COLO829 (cell line): ENCODE data around the gene CARD9.
A peak's percentile ranks its signal among the peaks of the same experiment; 100 is the strongest.
"Not testable (repeated sequence)": the region's sequence is repeated elsewhere in the genome, so short reads cannot be mapped to it uniquely, and the experiment has no call there.

Experiments
- DNase-seq: peaks from one replicate; pipeline ENCODE4 v3.0.0; 2012; ENCODE audit warnings: low spot score

CARD9 gene, protein sequence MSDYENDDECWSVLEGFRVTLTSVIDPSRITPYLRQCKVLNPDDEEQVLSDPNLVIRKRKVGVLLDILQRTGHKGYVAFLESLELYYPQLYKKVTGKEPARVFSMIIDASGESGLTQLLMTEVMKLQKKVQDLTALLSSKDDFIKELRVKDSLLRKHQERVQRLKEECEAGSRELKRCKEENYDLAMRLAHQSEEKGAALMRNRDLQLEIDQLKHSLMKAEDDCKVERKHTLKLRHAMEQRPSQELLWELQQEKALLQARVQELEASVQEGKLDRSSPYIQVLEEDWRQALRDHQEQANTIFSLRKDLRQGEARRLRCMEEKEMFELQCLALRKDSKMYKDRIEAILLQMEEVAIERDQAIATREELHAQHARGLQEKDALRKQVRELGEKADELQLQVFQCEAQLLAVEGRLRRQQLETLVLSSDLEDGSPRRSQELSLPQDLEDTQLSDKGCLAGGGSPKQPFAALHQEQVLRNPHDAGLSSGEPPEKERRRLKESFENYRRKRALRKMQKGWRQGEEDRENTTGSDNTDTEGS

DNA sequence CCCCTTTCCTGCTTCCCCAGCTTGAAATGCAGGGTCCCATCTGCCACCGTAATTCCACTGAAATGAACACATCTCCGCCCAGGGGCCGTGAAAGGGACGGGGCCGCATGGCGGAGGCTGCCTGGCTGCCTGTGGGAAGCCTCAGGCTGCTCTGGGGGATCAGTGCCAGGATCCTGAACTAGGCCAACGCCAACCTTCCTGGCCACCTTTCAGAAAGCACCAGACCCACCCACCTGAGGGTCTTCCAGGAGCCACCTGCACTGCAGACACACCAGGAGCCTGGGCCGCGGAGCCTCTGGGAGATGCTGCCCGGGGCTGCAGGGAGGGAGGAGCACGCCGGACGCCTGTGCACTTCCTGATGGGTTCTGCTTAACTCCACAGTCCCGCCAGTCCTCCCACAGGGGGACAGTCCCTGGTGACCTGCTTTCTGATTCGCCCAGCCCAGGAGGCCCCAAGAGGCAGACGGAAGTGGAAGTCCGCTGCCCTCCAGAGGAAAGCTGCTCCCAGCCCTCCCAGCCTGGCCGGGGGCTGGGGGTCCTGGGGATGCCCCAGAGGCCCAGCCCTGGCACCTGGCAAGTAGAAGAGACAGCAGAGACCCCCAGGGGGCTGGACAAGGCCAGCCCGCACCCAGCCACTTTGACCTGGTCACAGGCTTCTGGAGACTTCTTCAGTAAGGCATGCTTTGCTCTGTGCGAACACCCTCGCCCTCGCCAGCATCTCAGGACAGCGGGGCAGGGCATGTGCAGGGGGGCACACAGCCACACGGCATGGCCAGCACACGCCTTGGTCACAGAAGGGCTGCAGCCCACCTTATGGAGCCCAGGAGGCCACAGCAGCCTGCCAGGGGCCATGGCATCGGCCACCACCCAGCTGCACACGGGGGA, at the start of gene CARD9:
CARD9 (minus strand) TSS at position 370 of the 883 bp plus-strand sequence. CDS start 1,591 bp downstream, outside the sequence.
- no peak for DNase-seq

DNA sequence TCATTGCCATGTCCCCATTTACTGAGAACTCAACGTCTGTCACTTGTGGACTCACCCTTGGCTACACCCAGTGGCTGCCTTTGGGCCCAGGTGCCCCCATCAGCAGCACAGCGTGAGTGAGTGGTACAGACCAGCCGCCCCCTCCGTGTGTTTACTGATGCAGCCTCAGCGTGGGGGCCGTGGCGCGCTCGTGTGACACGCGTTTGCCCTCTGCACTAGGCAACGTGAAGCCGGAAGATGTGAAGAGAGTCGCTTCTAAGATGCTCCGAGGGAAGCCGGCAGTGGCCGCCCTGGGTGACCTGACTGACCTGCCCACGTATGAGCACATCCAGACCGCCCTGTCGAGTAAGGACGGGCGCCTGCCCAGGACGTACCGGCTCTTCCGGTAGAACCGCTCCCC, 49.4 kb upstream of the CARD9 start:
- DNase-seq: no peak

DNA sequence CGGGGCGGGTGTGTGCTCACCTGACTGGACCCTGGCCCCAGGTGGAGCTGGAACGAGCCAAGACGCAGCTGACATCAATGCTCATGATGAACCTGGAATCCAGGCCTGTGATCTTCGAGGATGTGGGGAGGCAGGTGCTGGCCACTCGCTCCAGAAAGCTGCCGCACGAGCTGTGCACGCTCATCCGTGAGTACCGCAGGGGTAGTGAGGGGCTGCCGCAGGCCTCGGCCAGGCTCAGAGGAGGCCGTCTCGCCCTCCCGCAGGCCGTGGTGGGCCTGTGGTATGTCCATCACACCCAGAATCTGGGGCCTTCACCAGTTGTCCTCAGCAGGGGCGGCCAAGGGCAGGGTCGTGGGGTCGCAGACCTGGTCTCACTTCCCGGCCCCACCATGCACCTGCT, 48.3 kb upstream of the CARD9 start:
- DNase-seq: no peak

DNA sequence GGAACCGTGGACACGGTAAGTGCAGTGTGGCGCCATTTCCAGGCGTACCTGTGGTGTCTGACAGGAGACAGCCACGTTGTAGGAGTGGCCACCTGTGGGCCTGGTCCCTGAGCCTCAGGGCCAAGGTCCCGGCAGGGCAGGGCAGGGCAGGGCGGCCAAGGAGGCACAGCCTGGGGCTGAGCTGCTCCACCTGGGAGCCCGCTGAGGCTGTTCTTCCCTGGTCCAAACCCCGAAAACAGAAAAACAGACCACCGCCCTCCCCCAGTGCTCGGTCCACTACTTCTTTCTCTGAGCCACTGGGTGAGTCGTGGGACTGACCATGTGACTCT, 45.6 kb upstream of the CARD9 start:
- DNase-seq: no peak

DNA sequence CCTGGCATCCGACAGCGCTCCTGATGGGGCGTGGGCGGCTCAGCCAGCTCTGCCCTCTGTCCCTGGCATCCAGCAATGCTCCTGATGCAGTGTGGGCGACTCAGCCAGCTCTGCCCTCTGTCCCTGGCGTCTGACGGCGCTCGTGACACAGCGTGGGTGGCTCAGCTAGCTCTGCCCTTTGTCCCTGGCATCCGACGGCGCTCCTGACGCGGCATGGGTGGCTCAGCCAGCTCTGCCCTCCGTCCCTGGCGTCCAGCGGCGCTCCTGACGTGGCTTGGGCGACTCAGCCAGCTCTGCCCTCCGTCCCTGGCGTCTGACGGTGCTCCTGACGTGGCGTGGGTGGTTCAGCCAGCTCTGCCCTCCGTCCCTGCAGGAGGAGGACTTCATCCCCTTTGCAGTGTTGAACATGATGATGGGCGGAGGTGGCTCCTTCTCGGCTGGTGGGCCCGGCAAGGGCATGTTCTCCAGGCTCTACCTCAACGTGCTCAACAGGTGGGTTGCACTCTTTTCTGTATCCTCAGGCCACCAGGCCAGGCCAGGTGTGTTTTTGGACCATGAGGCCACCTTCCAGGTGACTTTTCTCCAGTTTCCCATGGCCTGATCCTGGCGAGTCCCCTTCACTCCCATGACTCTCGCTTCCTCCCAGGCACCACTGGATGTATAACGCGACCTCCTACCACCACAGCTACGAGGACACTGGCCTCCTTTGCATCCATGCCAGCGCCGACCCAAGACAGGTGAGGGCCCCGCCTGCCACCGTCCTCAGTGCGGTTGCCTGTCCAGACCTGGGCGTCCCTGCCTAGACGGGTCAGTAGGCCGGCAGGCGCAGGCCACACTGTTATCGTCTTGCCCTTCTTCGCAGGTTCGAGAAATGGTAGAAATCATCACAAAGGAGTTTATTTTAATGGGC, 45.0 kb upstream of the CARD9 start:
- no peak for DNase-seq

DNA sequence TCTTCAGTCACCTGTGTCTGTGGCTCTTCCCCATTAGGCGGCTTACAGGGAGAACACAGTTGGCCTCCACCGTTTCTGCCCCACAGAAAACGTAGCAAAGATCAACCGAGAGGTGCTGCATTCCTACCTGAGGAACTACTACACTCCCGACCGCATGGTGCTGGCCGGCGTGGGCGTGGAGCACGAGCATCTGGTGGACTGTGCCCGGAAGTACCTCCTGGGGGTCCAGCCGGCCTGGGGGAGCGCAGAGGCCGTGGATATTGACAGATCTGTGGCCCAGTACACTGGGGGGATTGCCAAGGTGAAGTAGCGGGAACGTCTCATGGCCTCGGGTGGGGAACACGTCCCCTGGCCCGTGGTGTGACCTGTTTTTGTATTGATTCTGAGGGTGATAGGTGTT, 43.4 kb upstream of the CARD9 start:
- DNase-seq: no peak

DNA sequence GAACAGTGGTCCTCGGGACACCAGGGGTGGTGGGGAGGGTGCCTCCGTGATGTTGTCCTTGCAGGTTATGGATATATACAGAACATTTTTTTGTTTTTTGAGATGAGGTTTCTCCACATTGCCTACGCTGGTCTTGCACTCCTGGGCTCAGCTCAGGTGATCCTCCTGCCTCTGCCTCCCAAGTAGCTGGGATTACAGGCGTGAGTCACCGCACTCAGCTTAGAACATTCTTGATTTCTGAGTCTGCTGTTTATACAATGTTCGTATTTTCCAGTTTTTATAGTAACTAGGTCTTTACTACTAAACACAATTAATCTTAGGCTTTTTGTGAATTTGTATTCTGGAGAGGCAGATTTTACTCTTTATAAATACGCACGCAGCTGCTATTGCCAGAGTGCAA, 43.0 kb upstream of the CARD9 start:
- DNase-seq: no peak

DNA sequence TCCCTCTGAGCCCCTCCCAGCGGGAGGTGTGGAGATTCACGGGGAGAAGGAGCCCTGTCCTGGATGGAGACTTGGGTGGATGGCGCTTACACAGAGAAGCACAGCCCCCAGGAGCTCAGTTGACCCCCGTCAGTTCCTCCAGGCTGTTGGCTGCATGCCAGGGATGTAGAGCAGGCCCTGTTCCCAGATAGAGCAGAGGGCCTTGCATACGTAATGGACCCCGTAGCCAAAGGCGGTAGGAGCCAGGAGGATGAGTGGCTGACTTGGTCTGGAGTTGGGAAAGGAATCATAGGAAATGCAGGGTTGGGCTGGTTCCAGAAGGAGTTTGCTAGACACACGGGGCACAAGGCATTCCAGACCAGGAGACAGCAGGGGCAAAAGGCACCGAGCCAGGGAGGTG, 39.5 kb upstream of the CARD9 start:
- DNase-seq: no peak

DNA sequence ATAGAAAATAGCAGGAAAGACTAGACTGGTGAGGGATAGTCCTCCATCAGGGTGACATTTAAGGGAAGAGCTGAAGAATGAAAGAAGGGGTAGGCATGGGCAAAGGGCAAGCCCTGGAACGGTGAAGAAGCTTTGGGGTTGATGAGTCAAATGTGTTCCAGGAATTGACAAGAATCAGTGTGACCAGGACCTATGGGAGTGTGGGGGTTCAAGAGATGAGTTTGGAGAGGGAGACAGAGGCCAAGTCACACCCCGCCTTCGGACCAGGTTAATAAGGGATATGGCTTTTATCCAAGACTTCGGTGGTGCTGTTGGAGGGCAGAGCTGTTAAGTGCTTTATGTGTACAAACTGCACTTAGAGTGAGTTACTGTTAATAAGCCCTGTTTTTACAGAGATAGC, 37.9 kb upstream of the CARD9 start:
- DNase-seq: no peak

DNA sequence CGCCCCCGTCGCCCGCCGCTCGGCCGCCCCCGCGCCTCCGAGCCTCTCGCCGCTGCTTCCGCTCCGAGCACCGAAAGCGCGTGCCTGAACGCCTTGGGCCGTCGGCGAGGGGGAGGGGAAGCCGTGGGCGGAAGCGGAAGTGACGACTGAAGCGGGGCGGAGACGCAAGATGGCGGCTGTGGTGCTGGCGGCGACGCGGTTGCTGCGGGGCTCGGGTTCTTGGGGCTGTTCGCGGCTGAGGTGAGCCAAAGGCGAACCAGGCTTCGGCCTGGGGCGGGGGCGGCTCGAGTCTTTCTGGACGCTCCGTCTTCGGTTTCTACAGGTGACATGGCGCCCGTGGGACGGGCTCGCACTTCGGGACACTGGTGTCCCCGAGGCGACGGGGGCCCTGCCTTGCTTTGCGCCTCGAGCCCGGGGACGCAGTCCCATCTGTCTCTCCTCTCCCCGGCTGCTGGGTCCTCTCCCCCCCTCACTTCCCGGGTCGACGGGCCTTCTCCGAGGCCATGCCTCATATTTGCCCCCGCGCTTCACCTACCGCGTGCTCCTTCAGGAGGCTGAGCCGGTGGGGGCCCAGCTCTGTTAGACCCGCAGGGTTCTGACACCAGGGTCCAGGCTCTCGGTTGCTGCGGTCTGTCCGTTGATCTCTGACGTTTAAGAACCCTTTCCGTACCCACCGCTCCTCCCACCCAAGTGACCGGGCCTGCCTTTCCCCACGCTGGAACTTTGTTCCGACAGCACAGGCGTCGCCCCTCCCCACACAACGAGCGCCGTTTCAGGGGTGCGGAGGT, 37.2 kb upstream of the CARD9 start, which contains the start of the genes ENTR1 and PMPCA:
ENTR1 (minus strand) TSS at position 115 of the 788 bp plus-strand sequence. CDS start 217 bp downstream, outside the sequence.
PMPCA (plus strand) TSS at position 159 of the 788 bp plus-strand sequence; CDS start at position 170, 11 bp downstream.
- DNase-seq: peak; percentile 98

DNA sequence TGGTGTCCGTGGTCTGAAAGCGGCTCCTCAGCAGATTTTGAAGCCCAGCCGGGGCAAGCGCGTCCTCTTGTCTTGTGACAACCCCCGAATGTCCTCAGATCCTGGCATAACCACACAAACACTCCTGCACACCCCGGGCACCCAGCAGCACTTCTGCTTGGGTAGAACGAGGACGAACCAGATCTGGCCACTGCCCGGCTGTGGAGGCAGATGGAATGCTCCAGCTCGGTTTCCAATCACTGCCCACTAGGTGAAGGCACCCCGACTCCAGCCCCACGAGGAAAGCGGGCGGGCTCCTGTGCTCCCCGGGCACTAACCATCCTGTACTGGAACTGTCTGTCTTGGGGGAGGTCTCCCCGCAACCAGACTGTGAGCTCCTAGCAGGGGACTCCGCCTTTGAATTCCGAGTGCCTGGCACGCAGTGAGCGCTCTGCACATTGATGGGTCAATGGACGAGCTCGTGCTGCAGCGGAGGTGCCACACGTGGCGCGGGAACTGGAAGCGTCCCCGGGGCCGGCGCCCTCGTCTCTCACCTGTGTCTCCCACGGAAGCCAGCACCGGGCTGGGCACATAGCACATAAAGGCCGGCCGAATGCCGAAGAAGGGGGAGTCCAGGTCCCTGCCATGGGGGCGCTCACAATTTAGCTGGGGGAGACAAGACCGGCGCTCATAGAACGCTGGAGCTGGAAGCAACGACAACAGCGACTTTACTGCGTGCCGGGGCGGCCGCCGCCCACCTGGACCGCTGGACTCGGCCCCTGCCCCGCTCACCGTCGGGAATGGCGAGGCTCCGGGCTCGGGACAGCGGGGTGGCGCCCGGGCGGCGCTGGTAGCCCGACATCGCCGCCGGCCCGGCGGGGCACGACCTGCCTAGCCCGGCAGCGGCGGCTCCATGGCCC, 36.3 kb upstream of the CARD9 start:
- DNase-seq: peak; percentile 51

DNA sequence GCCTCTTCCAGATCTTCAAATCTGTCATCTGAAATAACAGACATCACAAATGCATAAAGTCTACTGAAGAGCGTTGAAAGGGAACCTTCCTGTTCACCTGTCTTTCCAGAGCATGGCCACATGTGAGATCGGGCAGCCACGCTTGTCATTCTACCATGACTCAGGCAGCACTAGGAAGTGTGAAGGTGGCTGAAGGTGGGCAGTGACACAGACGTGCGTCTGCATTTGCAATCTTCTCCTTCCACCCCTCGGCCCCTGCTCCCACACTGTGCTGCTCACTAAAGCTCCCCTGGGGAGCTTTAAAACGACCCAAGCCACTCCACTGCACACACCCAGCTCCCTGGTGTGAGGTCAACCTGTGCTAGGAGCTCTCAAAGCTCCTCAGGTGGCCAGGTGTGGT, 34.4 kb upstream of the CARD9 start:
- DNase-seq: no peak

DNA sequence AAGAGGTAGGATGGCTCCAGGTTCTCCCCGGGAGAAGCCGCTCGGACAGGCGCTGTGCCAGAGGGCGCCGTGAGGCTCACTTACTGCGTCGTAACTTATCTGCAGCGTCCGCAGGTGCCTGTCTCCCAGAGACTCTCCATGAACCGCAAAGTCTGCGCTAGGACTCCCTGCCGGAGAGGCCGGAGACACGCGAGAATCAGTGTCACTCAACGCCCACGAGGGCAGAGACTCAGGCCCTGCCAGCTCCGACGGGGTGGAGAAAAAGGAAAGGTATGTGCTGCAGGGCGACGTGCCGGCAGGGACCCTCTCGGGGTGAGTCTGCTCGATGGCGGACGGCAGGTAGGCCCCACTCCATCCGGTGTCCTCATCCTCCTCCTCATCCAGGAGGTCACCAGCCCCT, 33.6 kb upstream of the CARD9 start:
- DNase-seq: not testable (repeated sequence)

DNA sequence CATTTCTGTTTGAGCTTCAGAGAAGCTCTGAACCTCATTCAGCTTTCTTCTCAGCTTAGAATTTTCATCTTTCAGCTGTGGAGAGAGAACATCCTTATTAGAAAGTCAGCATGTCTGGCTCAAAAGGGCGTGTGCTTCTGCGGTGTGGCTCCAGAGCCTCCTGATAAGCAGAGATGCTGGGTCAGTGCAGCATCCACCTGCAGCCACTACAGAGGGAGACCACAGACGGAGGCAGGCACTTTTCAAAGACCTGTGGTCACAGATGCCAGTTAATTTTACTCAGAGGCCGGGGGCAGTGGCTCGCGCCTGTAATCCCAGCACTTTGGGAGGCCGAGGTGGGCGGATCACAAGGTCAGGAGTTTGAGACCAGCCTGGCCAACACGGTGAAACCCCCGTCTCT, 32.4 kb upstream of the CARD9 start:
- DNase-seq: not testable (repeated sequence)

DNA sequence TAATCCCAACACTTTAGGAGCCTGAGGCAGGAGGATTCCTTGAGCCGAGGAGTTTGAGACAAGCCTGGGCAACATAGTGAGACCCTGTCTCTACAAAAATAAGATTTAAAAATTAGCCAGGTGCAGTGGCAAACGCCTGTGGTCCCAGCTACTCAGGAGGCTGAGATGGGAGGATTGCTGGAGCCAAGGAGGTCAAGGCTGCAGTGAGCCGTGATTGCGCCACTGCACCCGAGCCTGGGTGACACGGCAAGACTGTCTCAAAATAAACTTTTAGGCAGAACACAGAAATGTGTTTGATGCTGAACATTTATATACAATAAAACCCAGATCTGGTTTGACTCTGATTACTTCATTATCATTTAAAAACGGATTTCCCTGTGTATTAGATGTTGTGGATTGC, 32.0 kb upstream of the CARD9 start:
- no peak for DNase-seq

DNA sequence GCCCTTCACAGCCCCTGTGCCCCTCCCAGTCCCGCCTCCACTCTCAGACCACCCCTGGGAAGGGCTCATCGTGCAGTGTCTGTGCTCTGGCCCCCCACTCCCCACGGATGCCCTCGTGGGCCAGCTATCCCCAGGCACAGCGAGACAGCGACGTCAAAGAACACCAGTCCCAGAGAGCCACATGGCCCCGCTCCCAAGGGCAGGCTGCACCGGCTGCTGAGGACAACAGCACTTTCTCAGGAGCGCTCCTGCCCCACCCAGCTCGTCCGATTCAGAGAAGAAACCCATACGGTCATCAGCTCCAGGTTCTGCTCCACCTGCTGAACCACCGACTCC, 31.3 kb upstream of the CARD9 start:
- DNase-seq: no peak

DNA sequence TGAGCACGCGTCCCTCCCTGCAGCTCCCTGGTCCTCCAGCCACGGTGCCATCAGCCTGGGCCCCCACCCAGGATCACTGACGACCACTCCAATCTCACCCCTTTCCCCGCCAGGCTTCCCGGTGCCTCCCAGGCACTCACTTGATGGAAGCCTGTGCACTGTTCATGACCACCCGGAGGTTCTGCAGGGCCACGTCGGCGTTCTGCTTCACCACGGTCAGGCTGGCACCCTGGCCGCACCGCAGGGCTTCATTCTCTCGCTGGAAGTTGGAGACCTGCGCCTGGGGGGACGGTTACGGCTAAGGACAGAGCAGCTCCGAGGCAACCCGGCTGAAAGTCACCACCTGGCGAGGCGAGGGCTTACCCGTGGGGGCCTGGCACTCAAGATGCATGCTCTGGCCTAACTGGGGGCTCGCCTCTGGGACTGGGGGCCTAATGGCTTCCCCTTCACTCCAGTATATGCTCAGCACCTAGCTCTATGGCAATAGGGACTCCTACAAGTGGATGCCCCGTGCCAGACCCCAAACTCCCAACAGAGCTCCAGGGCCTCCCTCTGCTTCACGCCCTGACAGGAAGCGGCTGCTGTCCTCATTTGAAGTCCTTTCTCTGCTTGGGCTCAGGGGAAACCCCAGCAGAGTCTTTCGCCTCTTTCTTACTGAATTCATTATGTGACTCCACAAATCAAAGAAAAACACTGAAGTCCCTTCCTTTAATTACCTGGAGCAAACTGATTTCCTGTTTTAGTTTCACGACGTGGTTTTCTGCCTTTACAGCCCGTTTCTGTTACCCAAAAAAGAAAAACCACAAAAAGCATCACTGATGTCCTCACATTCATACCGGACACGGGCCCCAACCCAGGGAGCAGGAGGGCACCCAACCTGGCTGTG, 30.7 kb upstream of the CARD9 start:
- no peak for DNase-seq

DNA sequence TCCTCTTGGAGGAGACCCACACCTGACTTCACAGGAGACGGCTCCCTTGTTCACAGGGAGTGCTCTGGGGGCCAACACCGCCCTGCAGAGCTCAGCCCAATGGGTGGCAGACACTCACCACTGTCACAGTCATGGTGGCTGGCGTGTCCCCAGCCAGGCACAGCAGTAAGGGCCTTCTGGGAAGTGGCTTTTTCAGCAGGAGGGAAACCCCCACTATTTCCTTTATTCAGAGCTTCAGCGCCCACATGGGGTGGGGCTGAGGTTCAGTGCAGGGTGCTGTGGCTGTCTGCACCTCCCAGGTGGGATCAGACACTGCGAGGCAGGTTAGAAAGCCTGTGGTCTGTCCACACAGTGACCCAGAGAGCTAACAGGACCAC, 30.1 kb upstream of the CARD9 start:
- DNase-seq: no peak

DNA sequence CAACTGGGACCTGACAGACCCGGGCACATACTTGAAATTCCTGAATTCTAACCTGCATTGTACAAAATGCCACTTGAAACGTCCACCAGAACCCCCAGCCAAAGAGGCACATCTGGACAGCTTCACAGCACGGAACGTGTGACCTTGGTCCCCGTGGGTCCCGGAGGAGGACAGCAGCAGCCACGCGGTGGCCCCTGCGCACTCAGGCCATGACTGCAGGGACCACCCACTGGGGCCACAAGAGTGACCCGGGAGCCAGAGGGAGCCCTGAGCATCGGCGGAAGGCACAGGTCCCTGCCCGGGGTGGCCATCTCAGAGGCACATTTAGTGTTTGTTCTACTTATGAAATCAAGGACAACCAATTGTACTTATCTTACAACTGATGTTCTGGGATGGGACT, 28.6 kb upstream of the CARD9 start:
- DNase-seq: no peak
